A673 (cell line): ENCODE results near the gene KIF5A.
"Not testable (repeated sequence)": the region's sequence is repeated elsewhere in the genome, so short reads cannot be mapped to it uniquely, and the experiment has no call there.

ENCODE experiments used
- CTCF ChIP-seq: fragments of 300-800, 200-600 bp; sonication (generic); conservative IDR thresholded peaks from 2 replicates; pipeline ENCODE4 v1.5.1; 2017; ENCODE audit warnings: low read depth, mild to moderate bottlenecking, antibody characterized with exemption, low read length, moderate library complexity, mixed read lengths
- EZH2 ChIP-seq: fragments of 200-600 bp; sonication (generic); IDR thresholded peaks from 2 replicates; pipeline ENCODE4 v1.6.1; 2017; ENCODE audit warnings: borderline replicate concordance, low read depth, mild to moderate bottlenecking, mixed read lengths, antibody characterized with exemption, low read length; ENCODE audit not compliant: poor library complexity, severe bottlenecking

- not testable (repeated sequence) for TF ChIP-seq EZH2, CTCF
These were observed 11.3 kb downstream of the KIF5A start for GRCh38 chr12:57561117-57561516.
